KG1 (cell line): ENCODE measurements around the gene CASQ2.
"Not testable (repeated sequence)": the region's sequence is repeated elsewhere in the genome, so short reads cannot be mapped to it uniquely, and the experiment has no call there.

Source experiments
- DNase-seq: peaks from one replicate; lab custom pipeline; 2025; lab: John Stamatoyannopoulos, UW

The CASQ2 gene

GRCh38 chr1:115780655-115781054 lies 12.1 kb upstream of the CASQ2 start:
- not testable (repeated sequence) for DNase-seq

GRCh38 chr1:115779075-115779474 lies 10.6 kb upstream of the CASQ2 start:
- DNase-seq: not testable (repeated sequence)

GRCh38 chr1:115771847-115772457 lies 3.4 kb upstream of the CASQ2 start:
- peak; percentile 40 for DNase-seq

- DNase-seq: no peak
Observed at GRCh38 chr1:115771094-115771846, 2.8 kb upstream of the CASQ2 start.

GRCh38 chr1:115767403-115767802 lies 1.1 kb downstream of the CASQ2 start:
- DNase-seq: no peak

- DNase-seq: no peak
Observed at GRCh38 chr1:115765091-115765490, 3.4 kb downstream of the CASQ2 start.

GRCh38 chr1:115764541-115764940 lies 4.0 kb downstream of the CASQ2 start:
- DNase-seq: no peak

- DNase-seq: no peak
Observed at GRCh38 chr1:115762779-115763178, 5.7 kb downstream of the CASQ2 start.

- no peak for DNase-seq
Observed at GRCh38 chr1:115761601-115762302, 6.8 kb downstream of the CASQ2 start.

GRCh38 chr1:115757856-115758255 lies 10.7 kb downstream of the CASQ2 start:
- DNase-seq: no peak

- no peak for DNase-seq
Observed at GRCh38 chr1:115757326-115757725, 11.2 kb downstream of the CASQ2 start.

GRCh38 chr1:115755456-115756370 lies 12.8 kb downstream of the CASQ2 start:
- no peak for DNase-seq

- DNase-seq: no peak
Observed at GRCh38 chr1:115753830-115754229, 14.7 kb downstream of the CASQ2 start.

GRCh38 chr1:115753361-115753760 lies 15.2 kb downstream of the CASQ2 start:
- DNase-seq: no peak

- DNase-seq: no peak
Observed at GRCh38 chr1:115748401-115749150, 19.9 kb downstream of the CASQ2 start.

- DNase-seq: no peak
Observed at GRCh38 chr1:115746021-115746690, 22.4 kb downstream of the CASQ2 start.

GRCh38 chr1:115744646-115745275 lies 23.8 kb downstream of the CASQ2 start:
- no peak for DNase-seq

GRCh38 chr1:115740811-115741210 lies 27.7 kb downstream of the CASQ2 start:
- DNase-seq: no peak

GRCh38 chr1:115732316-115732715 lies 36.2 kb downstream of the CASQ2 start:
- DNase-seq: no peak

GRCh38 chr1:115729756-115730155 lies 38.8 kb downstream of the CASQ2 start:
- no peak for DNase-seq
